Stimulated activated CD8-positive, alpha-beta memory T cell treated with anti-CD3 and anti-CD28 coated beads, Interleukin-15, amount 100 ng/mL, for 48 hours (primary cell): ENCODE results near the gene RPL10.
A peak's percentile ranks its signal among the peaks of the same experiment; 100 is the strongest.
"Not testable (repeated sequence)": the region's sequence is repeated elsewhere in the genome, so short reads cannot be mapped to it uniquely, and the experiment has no call there.

Experiments used
- DNase-seq, 2 donors: peaks; one replicate each; pipeline ENCODE4 v3.0.0-alpha.2; 2020; ENCODE audit warnings: low read depth in 2 of 2

RPL10 gene

DNA sequence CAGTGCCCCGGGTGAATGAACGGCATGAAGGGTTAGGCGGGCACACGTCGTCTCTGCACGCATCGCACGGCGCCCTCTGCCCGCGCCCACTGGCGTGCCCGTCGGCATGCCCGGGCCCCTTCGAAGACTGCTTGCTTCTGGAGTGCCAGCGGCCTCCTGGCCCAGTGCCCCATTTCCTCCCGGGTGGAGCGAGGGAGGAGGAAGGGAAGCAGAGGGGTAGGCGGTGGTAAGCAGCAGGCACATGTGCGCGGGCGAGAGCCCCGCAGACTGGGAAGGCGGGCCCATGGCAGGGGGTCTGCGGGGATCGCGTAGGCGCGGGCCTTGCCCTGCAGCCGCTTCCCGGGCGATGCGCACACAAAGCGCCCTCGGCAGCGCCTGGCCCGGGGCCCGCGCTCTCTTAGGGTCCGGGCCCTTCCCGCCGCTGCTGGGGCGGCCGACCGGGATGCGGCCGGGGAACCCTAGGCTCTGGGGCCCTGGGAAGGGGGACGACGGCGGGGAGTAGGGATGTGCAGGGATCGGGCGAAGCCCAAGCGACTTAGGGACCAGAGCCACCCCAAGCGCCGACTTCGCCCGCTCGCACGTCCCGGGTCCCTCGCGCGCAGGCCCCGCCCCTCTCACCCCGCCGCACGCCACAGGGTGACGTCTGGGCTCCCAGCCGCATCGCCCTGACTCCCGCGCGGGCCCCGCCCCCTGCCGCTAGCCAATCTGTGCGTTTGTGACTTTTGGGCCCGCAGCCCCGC is 19.9 kb upstream of the RPL10 start:
- DNase-seq: no peak

DNA sequence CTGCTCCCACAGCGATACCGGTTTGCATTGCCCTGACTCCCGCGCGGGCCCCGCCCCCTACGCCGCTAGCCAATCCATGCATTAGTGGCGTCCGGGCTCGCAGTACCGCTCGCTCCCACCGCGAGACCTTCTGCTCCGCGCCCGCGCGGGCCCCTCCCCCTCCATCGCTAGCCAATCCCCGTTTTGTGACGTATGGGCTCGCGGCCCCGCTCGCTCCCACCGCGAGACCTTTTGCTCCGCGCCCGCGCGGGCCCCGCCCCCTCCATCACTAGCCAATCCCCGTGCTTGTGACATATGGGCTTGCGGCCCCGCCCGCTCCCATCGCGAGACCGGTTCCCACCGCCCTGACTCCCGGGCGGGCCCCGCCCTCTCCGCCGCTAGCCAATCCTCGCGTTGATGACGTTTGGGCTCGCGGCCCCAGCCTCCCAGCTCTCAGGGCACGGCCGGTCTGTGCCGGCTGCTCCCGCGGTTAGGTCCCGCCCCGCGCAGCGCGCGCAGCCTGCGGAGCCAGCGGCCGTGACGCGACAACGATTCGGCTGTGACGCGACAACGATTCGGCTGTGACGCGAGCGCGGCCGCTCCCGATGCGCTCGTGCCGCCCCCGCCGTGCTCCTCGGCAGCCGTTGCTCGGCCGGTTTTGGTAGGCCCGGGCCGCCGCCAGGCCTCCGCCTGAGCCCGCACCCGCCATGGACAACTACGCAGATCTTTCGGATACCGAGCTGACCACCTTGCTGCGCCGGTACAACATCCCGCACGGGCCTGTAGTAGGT is 19.2 kb upstream of the RPL10 start, which contains the start of gene EMD:
EMD (plus strand) TSS at position 497 of the 770 bp plus-strand sequence; CDS start at position 687, 190 bp downstream.
- DNase-seq: peak; percentile 92 to 93

DNA sequence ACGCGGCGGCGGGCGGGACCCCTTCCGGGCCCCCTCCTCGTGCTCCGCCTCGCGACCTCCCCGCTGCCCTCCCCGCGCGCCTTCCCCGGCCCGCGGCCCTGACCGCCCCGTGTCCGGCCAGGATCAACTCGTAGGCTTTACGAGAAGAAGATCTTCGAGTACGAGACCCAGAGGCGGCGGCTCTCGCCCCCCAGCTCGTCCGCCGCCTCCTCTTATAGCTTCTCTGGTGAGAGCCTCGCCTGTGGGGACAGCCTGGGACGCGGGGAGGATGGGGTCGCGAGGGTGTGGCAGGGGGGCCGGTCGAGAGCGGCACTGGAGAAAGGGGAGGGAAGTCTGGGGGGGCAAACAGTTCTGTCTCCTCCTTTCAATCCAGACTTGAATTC is 18.6 kb upstream of the RPL10 start:
- DNase-seq: no peak

DNA sequence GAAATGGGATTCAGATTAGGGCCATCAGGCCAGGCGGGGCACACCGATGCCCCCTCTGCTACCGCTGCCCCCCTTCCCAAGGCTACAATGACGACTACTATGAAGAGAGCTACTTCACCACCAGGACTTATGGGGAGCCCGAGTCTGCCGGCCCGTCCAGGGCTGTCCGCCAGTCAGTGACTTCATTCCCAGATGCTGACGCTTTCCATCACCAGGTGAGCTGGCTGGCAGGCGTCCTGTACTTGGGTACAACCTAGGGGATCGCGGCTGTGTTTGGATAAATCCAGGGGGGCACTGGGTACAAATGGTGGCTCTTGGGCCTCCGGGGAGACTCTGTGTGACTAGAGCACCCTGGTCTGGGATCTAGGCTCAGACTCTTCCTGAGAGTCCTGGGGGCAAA is 18.0 kb upstream of the RPL10 start:
- no peak for DNase-seq

DNA sequence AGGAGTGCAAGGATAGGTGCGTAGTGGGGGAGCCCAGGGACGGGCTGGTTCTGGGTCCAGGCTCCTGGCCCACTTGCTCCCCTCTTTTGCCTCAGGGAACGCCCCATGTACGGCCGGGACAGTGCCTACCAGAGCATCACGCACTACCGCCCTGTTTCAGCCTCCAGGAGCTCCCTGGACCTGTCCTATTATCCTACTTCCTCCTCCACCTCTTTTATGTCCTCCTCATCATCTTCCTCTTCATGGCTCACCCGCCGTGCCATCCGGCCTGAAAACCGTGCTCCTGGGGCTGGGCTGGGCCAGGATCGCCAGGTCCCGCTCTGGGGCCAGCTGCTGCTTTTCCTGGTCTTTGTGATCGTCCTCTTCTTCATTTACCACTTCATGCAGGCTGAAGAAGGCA is 17.4 kb upstream of the RPL10 start:
- no peak for DNase-seq

DNA sequence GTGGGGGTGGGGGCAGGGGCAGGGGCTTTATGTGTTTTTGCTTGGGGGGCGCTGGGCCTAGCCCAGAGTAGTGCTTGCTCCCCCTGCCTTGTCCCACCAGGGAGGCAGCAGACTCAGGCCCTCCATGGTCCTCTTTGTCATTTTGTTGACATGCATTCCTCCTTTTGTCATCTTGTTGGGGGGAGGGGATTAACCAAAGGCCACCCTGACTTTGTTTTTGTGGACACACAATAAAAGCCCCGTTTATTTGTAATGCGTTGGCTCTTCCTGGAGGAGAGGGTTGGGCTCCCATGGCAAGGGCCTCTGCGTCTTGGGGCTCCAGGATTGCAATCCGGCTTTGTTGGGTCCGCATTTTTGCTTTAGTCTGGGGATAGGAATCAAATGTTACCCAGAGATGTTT is 16.9 kb upstream of the RPL10 start:
- DNase-seq: no peak

DNA sequence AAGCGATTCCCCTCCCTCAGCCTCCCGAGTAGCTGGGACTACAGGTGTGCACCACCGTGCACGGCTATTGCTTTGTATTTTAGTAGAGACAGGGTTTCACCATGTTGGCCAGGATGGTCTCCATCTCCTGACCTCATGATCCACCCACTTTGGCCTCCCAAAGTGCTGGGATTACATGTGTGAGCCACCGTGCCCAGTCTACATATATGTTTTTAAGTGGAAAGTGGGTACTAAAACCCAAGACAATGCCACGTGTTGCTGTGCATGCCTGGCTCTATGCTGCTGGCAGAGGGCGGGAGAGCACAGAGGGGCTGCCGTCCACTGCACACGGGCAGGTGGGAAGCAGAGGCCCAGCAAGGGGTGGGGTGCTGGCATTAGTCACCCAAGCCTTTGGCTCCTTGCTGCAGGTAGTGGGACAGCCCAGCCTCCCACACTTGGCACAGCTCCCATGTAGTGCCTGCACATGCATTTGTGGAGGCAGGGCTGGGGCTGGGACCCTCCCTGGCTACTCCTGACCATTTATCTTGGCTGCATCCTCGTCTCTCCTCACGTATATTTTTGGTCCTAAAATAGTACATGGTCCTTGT is 15.6 kb upstream of the RPL10 start:
- DNase-seq: no peak

DNA sequence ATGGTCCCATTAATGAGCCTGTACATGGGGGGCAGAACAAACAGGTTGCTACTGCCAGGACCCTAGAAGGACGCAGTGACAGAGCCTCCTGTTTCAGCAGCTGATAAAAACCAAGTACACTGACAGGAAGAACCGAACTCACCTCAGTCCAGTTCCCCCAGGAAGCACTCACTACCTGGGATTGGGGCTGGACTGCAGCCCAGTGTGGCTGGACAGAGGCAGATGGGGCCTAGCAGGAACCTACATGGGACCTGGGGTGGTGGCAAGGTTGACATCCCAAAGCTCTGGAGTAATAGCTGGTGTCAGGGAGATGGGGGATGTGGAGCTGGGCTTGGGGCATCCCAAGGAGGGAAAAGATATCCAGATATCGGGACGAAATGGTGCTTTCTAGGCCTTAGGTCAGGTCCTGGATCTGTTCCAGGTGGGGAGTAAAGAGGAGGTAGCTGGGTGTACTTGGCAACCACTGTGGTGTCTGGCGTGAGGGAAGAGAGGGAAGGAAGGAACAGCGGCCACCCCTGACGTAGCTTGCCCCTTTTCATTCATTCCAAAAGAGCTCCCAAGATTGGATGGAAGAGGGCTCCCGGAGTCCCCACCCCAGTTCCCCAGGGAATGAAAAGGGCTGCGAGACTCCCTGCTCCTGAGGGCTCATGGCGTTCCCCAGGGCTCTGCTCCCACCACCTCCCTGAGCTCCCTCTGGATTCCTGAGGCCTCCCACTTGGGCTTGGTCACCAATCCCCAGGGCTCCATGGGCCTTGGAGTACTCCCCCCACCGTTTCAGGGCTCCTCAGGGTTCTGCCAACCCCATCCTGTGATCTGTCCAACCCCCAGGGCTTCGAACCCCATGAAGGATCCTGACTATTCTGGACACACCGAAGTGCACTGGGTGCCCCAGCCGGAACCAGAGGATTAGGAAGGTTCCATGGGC is 14.6 kb upstream of the RPL10 start:
- DNase-seq: no peak

DNA sequence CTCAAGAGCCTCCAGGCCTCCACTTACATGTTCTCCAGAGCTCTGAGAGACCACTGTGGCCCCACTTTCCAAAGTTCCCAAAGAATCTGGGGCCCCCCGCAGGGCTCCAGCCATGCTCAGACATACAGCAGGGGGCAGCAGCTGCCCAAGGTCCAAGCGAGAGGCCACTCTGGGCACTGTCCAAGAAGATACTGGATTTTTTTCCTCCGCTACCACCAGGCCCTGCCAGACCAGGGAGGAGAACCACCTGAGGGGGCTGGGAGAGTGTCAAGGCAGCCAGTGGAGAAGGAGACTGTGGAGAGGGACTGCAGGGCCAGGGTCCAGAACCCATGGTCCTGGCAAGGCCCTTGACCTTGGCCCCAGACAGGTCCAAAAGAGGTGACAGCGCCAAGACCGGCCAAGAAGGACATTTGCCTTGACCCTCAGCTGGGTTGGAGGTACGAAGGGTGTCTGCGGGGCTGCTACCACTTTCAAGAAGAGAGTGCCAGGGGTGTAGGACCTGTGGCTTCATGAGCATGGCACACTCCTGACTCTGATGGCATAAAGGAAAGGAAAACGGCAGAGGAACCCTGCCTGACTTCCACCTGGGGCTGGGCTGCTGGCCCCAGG is 13.8 kb upstream of the RPL10 start:
- DNase-seq: no peak

DNA sequence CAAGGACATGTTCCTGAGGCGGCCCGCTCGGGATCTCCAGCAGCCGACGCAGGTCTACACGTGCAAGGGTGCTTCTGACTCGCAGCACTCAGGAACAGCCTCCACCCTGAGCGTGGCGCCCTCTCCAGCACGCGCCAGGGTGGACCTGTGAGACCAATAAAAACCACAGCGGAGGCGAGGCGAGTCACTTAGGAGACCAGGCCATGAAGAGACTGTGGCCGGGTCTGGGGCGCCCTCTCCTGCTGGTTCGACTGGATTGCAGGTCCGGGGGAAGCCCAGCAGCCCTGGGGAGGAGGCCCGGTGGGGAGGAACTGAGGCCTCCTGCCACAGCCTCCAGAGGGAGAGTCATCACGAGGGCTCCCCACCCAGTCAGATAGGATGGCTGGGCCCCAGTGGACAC is 10.1 kb upstream of the RPL10 start:
- not testable (repeated sequence) for DNase-seq

DNA sequence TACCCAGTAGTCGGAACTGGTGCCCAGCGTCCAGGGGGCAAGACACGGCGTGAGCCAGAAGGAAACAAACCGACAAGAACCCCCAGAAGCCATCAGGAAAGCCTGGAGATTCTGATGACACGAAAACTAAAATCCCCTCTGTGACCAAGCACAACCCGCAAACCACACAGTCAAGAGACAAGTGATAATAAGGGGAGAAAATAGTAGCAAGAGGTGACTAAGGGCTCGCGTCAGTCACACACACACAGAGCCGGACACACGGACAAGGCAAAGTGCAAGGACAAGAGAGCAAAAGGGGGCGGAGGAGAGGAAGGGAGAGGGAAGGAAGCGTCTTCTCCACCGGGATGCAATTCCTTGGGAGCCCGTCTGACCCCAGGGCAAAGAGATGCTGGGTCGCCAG is 9.5 kb upstream of the RPL10 start:
- DNase-seq: not testable (repeated sequence)

DNA sequence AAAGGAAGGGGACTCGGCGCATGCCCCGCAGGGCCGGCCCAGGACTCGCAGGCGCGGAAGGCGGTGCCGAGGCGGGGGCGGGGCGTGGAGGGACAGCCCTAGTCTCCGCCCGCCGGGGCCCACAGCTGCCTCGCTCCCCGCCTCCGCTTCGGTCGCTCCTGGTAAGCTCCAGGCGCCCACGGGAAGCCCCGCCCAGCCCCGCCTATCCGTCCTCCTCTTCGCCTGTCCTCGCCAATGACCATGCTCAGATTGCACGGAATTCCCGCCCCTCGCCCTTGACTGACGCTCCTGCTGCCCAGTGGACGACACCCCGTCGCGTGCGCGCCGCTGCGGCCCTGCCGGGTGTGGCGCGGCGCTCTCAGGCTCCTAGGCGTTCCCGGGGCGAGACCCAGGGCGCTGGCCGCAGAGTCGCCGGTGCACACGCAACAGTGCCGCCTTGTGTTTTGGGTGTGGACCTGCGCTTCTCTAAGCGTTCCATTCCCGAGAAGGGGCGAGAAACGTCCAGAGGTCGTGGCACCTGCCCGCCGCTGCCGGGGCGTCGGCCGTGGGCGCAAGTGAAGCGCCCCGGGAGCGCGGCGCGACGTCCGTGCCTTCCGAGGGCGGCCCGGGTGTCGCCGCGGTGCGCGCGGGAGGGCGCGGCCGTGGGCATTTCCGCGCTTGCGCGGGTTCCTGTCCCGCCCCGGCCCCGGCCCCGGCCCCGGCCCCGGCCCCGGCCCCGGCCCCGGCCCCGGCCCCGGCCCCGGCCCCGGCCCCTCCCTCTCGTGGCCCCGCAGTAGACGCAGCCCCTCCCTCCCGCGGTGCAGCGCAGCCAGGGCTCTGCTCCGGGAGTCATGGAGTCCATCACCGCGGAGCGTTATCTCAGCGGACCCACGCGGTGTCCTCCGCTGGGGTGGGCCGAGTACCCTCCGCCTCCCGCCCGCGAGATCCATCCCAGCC is 8.1 kb upstream of the RPL10 start:
- not testable (repeated sequence) for DNase-seq

DNA sequence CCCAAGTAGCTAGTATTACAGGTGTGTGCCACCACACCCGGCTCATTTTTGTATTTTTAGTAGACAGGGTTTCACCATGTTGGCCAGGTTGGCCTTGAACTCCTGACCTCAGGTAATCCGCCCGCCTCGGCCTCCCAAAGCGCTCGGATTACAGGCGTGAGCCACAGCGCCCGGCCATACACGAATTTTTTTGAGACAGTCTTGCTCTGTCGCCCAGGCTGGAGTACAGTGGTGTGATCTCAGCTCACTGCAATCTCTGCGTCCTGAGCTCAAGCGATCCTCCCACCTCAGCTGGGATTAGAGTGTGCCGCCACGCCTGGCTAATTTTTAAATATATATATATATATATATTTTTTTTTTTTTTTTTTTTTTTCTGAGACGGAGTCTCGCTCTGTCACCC is 1.8 kb upstream of the RPL10 start:
- DNase-seq: not testable (repeated sequence)

DNA sequence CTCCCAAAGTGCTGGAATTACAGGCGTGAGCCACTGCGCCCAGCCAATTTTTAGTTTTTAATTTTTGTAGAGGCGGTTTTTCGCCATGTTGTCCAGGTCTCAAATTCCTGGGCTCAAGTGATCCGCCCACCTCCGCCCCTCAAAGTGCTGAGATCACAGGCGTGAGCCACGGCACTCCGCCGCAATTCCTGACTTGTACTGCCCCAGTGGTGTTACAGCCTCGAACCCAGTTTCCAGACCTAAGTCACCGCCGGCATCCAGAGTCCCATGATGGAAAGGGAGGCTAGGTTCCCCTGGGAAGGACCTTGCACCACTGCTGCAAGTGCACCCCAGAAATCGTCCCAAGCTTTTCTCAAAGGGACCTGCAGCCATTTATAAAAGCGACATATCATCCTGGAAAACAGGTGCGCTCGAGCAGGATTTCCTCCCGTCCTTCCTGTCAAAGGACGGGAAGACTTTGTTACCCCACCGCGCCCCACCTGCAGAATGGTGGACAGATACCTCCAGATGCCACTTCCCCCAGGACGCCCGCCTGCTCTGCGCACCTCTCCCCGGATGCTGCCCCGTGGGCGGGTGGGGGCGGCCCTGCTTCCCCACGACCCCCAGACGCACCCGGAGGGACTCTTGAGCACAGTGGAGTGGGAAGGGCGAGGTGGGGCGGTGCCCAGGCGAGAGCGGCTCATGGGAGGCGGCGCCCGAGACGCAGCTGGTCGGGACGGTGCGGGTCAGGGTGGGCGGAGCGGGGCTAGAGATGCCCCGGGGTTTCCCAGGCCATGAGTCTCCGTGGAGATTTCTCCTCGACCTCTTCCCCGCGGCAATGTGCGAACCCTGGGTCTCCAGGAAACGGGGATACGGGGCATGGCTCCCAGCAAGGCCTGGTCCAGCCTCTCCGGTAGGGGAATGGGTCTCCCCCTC is 947 bp upstream of the RPL10 start:
- peak; percentile 54 to 56 for DNase-seq

DNA sequence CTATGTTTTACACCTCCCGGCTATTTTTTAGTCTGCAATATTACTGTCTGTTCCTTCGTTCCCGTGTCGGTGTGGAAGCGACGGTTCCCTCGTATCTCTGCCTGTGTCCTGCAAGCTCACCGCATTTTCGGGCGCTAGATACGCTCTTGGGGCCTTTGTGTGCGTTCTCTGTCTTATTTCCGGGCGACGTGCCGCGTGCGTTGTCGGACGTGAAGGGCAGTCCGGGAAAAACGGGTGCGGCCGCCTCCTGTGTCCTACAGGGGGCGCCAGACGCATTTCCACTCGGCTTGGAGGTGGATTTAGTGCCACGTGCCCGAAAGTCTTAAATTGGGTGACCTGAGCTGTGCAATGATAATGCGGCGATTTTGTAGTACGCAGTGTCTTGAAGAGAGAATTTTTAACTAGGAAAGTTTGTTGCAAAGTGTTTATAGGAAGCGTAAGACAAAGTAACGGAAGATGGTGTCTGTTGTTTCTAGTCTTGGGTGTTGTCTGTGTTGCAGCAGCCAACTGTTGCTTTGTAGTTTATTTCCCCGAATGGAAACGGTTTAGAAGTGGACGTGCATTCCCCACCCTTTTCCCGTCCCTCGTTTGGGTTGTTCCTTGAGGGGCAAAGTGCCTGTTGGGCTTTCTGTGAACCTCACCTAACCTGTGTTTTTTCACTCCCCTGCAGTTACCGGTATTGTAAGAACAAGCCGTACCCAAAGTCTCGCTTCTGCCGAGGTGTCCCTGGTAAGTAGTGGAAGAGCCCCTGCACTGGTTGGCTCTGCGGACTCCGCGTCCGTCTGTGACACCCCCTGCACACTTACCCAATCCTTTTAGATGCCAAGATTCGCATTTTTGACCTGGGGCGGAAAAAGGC is 720 bp downstream of the RPL10 start:
- peak; percentile 64 to 66 for DNase-seq

DNA sequence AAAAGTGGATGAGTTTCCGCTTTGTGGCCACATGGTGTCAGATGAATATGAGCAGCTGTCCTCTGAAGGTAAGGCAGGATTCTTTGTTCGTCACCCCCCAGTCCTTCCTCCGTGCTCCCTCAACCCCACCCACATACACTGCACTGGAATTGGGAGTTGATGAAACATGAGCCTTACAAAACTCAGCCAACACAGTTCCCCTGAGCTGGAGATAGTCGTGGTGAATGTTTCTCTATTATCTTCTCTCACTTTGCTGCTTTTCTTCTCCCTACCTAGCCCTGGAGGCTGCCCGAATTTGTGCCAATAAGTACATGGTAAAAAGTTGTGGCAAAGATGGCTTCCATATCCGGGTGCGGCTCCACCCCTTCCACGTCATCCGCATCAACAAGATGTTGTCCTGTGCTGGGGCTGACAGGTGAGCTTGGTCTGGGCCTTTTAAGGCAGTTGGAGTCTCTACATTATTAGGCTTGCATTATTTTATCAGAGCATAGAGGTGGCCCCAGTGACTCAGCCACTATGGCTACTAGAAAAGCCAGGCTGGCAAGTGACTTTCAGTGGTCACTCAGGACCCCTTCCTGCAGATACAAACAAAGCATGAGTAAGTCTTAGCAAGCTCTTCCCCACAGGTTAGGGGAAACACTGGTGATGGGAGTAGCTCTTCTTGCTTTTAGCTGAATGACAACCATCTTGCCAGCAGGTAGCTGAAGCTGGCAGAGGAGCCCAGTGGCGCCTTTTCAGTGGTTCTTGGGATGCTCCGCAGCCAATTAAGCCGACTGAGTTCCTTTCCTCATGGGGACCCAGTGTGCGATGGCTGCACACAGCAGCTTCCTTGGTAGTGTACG is 1.6 kb downstream of the RPL10 start:
- no peak for DNase-seq

DNA sequence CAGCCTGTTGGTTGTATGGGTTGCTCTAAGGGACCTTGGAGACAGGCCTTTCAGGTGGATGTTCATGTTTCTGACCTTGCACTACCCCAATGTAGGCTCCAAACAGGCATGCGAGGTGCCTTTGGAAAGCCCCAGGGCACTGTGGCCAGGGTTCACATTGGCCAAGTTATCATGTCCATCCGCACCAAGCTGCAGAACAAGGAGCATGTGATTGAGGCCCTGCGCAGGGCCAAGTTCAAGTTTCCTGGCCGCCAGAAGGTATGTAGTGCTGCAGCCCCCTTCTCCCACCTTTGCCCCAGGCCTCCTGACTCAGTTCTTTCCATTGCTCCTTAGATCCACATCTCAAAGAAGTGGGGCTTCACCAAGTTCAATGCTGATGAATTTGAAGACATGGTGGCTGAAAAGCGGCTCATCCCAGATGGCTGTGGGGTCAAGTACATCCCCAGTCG is 2.2 kb downstream of the RPL10 start:
- not testable (repeated sequence) for DNase-seq
